ENCODE results near the gene ANO3. TPM values are rescaled to one million over a fixed set of nuclear protein-coding genes. Genes with fewer than 3 reads are reported as not detected.

Gene ANO3
- total and polyA plus RNA-seq, 4 donors: under 0.01 to 2.0 (median 0.40) TPM

DNA sequence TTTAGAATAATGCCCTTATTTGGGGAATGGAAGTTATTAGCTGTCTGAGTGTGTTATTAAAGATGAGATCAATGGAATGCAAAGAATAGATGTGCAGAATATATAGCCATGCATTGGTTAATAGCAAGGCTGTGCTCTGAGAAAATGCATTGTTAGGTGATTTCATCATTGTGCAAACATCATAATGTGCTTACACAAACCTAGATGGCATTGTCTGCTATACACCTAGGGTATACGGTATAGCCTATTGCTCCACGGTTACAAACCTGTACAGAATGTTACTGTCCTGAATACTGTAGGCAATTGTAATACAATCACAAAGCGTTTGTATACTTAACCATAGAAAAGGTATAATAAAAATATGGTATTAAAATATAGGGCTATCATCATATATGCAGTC, 364.4 kb downstream of the ANO3 start:
- Histone ChIP-seq H3K9ac (ENCODE audit: low read depth in 1 of 2, low read length in 2 of 2) (no peak overlapping the region), H3K27ac (ENCODE audit: low read depth in 1 of 2, low read length in 2 of 2) (no peak overlapping the region), H3K4me3 (ENCODE audit: low read depth in 1 of 3, low read length in 3 of 3) (no peak overlapping the region), H3K27me3 (ENCODE audit: control insufficient read depth in 4 of 4, insufficient read depth in 4 of 4, low read length in 3 of 4) (no peaks in the 10 kb centered on the region), H3K36me3 (ENCODE audit: control insufficient read depth in 4 of 4, insufficient read depth in 3 of 4, low read depth in 1 of 4, low read length in 3 of 4) (no peaks in the 10 kb centered on the region), H3K9me3 (ENCODE audit: control insufficient read depth in 4 of 4, low read length in 3 of 4) (no peaks in the 10 kb centered on the region), H3K4me1 (ENCODE audit: control insufficient read depth in 4 of 4, insufficient read depth in 4 of 4, low read length in 3 of 4) (peaks cover 0 to 5% (median 0%) of the 10 kb centered on the region in 4 donors)
- no peak for TF ChIP-seq GABPA (IDR thresholded peaks at IDR 0.05 in 1 of 2, conservative IDR thresholded peaks at IDR 0.05 in 1 of 2)
- TF ChIP-seq EGR1 (IDR thresholded peaks at IDR 0.05; ENCODE audit: low read depth in 2 of 2): no peak
- no peak for TF ChIP-seq SP1 (IDR thresholded peaks at IDR 0.05)
- TF ChIP-seq RAD21 (IDR thresholded peaks at IDR 0.05): no peak
- TF ChIP-seq RXRA (IDR thresholded peaks at IDR 0.05): no peak
- TF ChIP-seq, protein P1, sequence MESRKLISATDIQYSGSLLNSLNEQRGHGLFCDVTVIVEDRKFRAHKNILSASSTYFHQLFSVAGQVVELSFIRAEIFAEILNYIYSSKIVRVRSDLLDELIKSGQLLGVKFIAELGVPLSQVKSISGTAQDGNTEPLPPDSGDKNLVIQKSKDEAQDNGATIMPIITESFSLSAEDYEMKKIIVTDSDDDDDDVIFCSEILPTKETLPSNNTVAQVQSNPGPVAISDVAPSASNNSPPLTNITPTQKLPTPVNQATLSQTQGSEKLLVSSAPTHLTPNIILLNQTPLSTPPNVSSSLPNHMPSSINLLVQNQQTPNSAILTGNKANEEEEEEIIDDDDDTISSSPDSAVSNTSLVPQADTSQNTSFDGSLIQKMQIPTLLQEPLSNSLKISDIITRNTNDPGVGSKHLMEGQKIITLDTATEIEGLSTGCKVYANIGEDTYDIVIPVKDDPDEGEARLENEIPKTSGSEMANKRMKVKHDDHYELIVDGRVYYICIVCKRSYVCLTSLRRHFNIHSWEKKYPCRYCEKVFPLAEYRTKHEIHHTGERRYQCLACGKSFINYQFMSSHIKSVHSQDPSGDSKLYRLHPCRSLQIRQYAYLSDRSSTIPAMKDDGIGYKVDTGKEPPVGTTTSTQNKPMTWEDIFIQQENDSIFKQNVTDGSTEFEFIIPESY (IDR thresholded peaks at IDR 0.05): no peak
- TF ChIP-seq, protein P2, sequence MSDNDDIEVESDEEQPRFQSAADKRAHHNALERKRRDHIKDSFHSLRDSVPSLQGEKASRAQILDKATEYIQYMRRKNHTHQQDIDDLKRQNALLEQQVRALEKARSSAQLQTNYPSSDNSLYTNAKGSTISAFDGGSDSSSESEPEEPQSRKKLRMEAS (IDR thresholded peaks at IDR 0.05): no peak
- TF ChIP-seq FOXA1 (IDR thresholded peaks at IDR 0.05): no peak
- TF ChIP-seq, protein P3, sequence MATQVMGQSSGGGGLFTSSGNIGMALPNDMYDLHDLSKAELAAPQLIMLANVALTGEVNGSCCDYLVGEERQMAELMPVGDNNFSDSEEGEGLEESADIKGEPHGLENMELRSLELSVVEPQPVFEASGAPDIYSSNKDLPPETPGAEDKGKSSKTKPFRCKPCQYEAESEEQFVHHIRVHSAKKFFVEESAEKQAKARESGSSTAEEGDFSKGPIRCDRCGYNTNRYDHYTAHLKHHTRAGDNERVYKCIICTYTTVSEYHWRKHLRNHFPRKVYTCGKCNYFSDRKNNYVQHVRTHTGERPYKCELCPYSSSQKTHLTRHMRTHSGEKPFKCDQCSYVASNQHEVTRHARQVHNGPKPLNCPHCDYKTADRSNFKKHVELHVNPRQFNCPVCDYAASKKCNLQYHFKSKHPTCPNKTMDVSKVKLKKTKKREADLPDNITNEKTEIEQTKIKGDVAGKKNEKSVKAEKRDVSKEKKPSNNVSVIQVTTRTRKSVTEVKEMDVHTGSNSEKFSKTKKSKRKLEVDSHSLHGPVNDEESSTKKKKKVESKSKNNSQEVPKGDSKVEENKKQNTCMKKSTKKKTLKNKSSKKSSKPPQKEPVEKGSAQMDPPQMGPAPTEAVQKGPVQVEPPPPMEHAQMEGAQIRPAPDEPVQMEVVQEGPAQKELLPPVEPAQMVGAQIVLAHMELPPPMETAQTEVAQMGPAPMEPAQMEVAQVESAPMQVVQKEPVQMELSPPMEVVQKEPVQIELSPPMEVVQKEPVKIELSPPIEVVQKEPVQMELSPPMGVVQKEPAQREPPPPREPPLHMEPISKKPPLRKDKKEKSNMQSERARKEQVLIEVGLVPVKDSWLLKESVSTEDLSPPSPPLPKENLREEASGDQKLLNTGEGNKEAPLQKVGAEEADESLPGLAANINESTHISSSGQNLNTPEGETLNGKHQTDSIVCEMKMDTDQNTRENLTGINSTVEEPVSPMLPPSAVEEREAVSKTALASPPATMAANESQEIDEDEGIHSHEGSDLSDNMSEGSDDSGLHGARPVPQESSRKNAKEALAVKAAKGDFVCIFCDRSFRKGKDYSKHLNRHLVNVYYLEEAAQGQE (IDR thresholded peaks at IDR 0.05): no peak
- no peak for TF ChIP-seq NR2F2 (IDR thresholded peaks at IDR 0.05)
- TF ChIP-seq, protein P4, sequence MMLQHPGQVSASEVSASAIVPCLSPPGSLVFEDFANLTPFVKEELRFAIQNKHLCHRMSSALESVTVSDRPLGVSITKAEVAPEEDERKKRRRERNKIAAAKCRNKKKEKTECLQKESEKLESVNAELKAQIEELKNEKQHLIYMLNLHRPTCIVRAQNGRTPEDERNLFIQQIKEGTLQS (IDR thresholded peaks at IDR 0.05): no peak
- TF ChIP-seq, protein P5, sequence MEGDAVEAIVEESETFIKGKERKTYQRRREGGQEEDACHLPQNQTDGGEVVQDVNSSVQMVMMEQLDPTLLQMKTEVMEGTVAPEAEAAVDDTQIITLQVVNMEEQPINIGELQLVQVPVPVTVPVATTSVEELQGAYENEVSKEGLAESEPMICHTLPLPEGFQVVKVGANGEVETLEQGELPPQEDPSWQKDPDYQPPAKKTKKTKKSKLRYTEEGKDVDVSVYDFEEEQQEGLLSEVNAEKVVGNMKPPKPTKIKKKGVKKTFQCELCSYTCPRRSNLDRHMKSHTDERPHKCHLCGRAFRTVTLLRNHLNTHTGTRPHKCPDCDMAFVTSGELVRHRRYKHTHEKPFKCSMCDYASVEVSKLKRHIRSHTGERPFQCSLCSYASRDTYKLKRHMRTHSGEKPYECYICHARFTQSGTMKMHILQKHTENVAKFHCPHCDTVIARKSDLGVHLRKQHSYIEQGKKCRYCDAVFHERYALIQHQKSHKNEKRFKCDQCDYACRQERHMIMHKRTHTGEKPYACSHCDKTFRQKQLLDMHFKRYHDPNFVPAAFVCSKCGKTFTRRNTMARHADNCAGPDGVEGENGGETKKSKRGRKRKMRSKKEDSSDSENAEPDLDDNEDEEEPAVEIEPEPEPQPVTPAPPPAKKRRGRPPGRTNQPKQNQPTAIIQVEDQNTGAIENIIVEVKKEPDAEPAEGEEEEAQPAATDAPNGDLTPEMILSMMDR (IDR thresholded peaks at IDR 0.05; ENCODE audit: low read depth, low read length, missing input control): no peak
- no peak for TF ChIP-seq JUND (IDR thresholded peaks at IDR 0.05)
- no peak for DNase-seq (ENCODE audit: low spot score)
- 72% methylated on average over 3 of the region's 3 CpGs for WGBS

DNA sequence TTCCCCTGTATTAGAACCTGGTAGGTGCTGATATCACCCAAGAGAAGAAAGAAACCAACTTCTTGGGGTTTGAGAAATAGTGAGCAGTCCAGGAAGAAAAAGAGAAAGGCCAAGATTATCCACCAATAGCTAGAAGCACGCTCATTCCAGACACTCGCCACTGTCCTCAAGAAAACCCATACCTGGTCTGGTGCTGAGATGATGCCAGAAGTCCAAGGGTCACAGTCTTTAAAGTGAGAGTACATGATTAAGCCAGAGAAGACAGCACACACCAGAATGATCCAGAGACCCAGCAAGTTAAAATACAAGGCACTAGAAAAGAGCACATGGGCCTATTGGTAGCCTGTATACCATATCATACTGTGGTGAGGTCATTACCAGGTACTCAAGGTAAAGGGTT, 366.3 kb downstream of the ANO3 start:
- no peaks in the 10 kb centered on the region for H3K27me3 ChIP-seq (ENCODE audit: control insufficient read depth in 4 of 4, insufficient read depth in 4 of 4, low read length in 3 of 4)
- TF ChIP-seq EGR1 (IDR thresholded peaks at IDR 0.05; ENCODE audit: low read depth in 2 of 2) (no peak), NR2F2 (IDR thresholded peaks at IDR 0.05) (no peak), RAD21 (IDR thresholded peaks at IDR 0.05) (no peak), SP1 (IDR thresholded peaks at IDR 0.05) (no peak), FOXA2 (IDR thresholded peaks at IDR 0.05) (no peak)
- TF ChIP-seq, protein P1 (IDR thresholded peaks at IDR 0.05): no peak
- TF ChIP-seq, protein P4 (IDR thresholded peaks at IDR 0.05): no peak
- TF ChIP-seq, protein P2 (IDR thresholded peaks at IDR 0.05): no peak
- TF ChIP-seq, protein P3 (IDR thresholded peaks at IDR 0.05): no peak
- peaks cover 0 to 5% (median 0%) of the 10 kb centered on the region in 4 donors for H3K4me1 ChIP-seq (ENCODE audit: control insufficient read depth in 4 of 4, insufficient read depth in 4 of 4, low read length in 3 of 4)
- H3K4me3 ChIP-seq (ENCODE audit: low read depth in 1 of 3, low read length in 3 of 3): no peak overlapping the region
- H3K36me3 ChIP-seq (ENCODE audit: control insufficient read depth in 4 of 4, insufficient read depth in 3 of 4, low read depth in 1 of 4, low read length in 3 of 4): no peaks in the 10 kb centered on the region
- 47% methylated on average over 2 of the region's 2 CpGs for WGBS
- H3K9ac ChIP-seq (ENCODE audit: low read depth in 1 of 2, low read length in 2 of 2): no peak overlapping the region
- DNase-seq (ENCODE audit: low spot score): no peak
- H3K27ac ChIP-seq (ENCODE audit: low read depth in 1 of 2, low read length in 2 of 2): no peak overlapping the region
- no peaks in the 10 kb centered on the region for H3K9me3 ChIP-seq (ENCODE audit: control insufficient read depth in 4 of 4, low read length in 3 of 4)
